Liver (tissue), 9 donors: ENCODE results near the gene PLCB1. TPM values are rescaled to one million over a fixed set of nuclear protein-coding genes. Genes with fewer than 3 reads are reported as not detected.

Source experiments
- DNase-seq: peaks from one replicate; pipeline ENCODE4 v3.0.0-alpha.2; 2017; ENCODE audit warnings: low spot score
- H3K27ac ChIP-seq, 2 donors: one replicate each; pipeline ENCODE4 v1.7.0; 2013; ENCODE audit warnings: inconsistent platforms in 2 of 2, low read length in 2 of 2, control low read depth in 1 of 2, low read depth in 1 of 2, mild to moderate bottlenecking in 1 of 2
- H3K27me3 ChIP-seq, 4 donors: one replicate each; pipeline versions ENCODE4 v1.6.1 to v1.7.0; 2013; ENCODE audit warnings: low read length in 3 of 4, inconsistent platforms in 1 of 4, mild to moderate bottlenecking in 1 of 4, moderate library complexity in 1 of 4; ENCODE audit not compliant: control insufficient read depth in 4 of 4, insufficient read depth in 4 of 4
- H3K36me3 ChIP-seq, 4 donors: one replicate each; pipeline versions ENCODE4 v1.6.1 to v1.7.0; 2013; ENCODE audit warnings: low read length in 3 of 4, mild to moderate bottlenecking in 3 of 4, low read depth in 1 of 4, moderate library complexity in 1 of 4; ENCODE audit not compliant: control insufficient read depth in 4 of 4, insufficient read depth in 3 of 4
- H3K4me1 ChIP-seq, 4 donors: one replicate each; pipeline versions ENCODE4 v1.6.1 to v1.7.0; 2013; ENCODE audit warnings: low read length in 3 of 4, mild to moderate bottlenecking in 3 of 4, moderate library complexity in 1 of 4; ENCODE audit not compliant: control insufficient read depth in 4 of 4, insufficient read depth in 4 of 4
- H3K4me3 ChIP-seq, 3 donors: one replicate each; pipeline versions ENCODE4 v1.6.1 to v1.7.0; 2013; ENCODE audit warnings: low read length in 3 of 3, control low read depth in 1 of 3, low read depth in 1 of 3, mild to moderate bottlenecking in 1 of 3
- H3K9ac ChIP-seq, 2 donors: one replicate each; pipeline ENCODE4 v1.7.0; 2013; ENCODE audit warnings: low read length in 2 of 2, mild to moderate bottlenecking in 2 of 2, moderate library complexity in 2 of 2, control low read depth in 1 of 2, low read depth in 1 of 2
- H3K9me3 ChIP-seq, 4 donors: one replicate each; pipeline versions ENCODE4 v1.6.1 to v1.7.0; 2013; ENCODE audit warnings: low read length in 3 of 4; ENCODE audit not compliant: control insufficient read depth in 4 of 4
- ATF3 ChIP-seq: IDR thresholded peaks from 2 replicates; pipeline ENCODE4 v1.6.1; 2016; ENCODE audit warnings: antibody characterized with exemption
- CTCF ChIP-seq: fragments of 150-350 bp; IDR thresholded peaks from 2 replicates; pipeline ENCODE4 v1.5.1; 2017; ENCODE audit warnings: improper control_type of control experiment, low read depth, low read length; ENCODE audit not compliant: missing input control
- EGR1 ChIP-seq, 2 donors: IDR thresholded peaks; 2 replicates each; pipeline ENCODE4 v1.6.1; 2016 to 2018; ENCODE audit warnings: antibody characterized with exemption in 2 of 2, low read depth in 2 of 2
- FOXA1 ChIP-seq: IDR thresholded peaks from 2 replicates; pipeline ENCODE4 v1.6.1; 2016; ENCODE audit warnings: antibody characterized with exemption
- FOXA2 ChIP-seq: IDR thresholded peaks from 2 replicates; pipeline ENCODE4 v1.6.1; 2016; ENCODE audit warnings: antibody characterized with exemption
- GABPA ChIP-seq, 2 donors: IDR thresholded peaks in 1 of 2; conservative IDR thresholded peaks in 1 of 2; 2 replicates each; pipeline ENCODE4 v1.6.1; 2016; ENCODE audit warnings: antibody characterized with exemption in 2 of 2, mild to moderate bottlenecking in 1 of 2, moderate library complexity in 1 of 2
- HNF4A ChIP-seq, 2 donors: conservative IDR thresholded peaks; 2 replicates each; pipeline ENCODE4 v1.6.1; 2016; ENCODE audit warnings: antibody characterized with exemption in 2 of 2, mild to moderate bottlenecking in 2 of 2
- HNF4G ChIP-seq: IDR thresholded peaks from 2 replicates; pipeline ENCODE4 v1.6.1; 2016; ENCODE audit warnings: antibody characterized with exemption
- JUND ChIP-seq, 2 donors: IDR thresholded peaks; 2 replicates each; pipeline ENCODE4 v1.6.1; 2016; ENCODE audit warnings: antibody characterized with exemption in 2 of 2
- MAX ChIP-seq: IDR thresholded peaks from 2 replicates; pipeline ENCODE4 v1.6.1; 2016; ENCODE audit warnings: antibody characterized with exemption
- NR2F2 ChIP-seq: IDR thresholded peaks from 2 replicates; pipeline ENCODE4 v1.6.1; 2016; ENCODE audit warnings: antibody characterized with exemption
- RAD21 ChIP-seq, 2 donors: IDR thresholded peaks; 2 replicates each; pipeline ENCODE4 v1.6.1; 2016; ENCODE audit warnings: antibody characterized with exemption in 2 of 2, mild to moderate bottlenecking in 2 of 2
- REST ChIP-seq: IDR thresholded peaks from 2 replicates; pipeline ENCODE4 v1.6.1; 2016; ENCODE audit warnings: antibody characterized with exemption, mild to moderate bottlenecking
- RXRA ChIP-seq, 2 donors: IDR thresholded peaks; 2 replicates each; pipeline ENCODE4 v1.6.1; 2017 to 2018; ENCODE audit warnings: antibody characterized with exemption in 2 of 2, mild to moderate bottlenecking in 1 of 2
- TAF1 ChIP-seq: conservative IDR thresholded peaks from 2 replicates; pipeline ENCODE4 v1.6.1; 2016; ENCODE audit warnings: antibody characterized with exemption, mild to moderate bottlenecking
- YY1 ChIP-seq: IDR thresholded peaks from 2 replicates; pipeline ENCODE4 v1.6.1; 2016; ENCODE audit warnings: antibody characterized with exemption, mild to moderate bottlenecking
- ZBTB33 ChIP-seq: IDR thresholded peaks from 2 replicates; pipeline ENCODE4 v1.6.1; 2016; ENCODE audit warnings: antibody characterized with exemption
- WGBS: extraction: QIAGEN DNeasy Blood & Tissue Kit; methylation state at CpG from one replicate; pipeline ENCODE4 v1.1.7; 2013; 5-methylcytosine and 5-hydroxymethylcytosine counted together
- polyA plus RNA-seq, 2 donors: library from polyadenylated mRNA; stranded (reverse) in 1 of 2; unstranded in 1 of 2; fragments of 200-250 nt in 1 of 2; fragments of >200 nt in 1 of 2; fragmentation: Nextera tagmentation in 1 of 2; extraction: Ambion mirVana in 1 of 2; gene quantifications; one replicate each; pipeline versions ENCODE4 v1.2.1 to v1.2.3, GENCODE V29; 2013 to 2015
- total RNA-seq, 2 donors: library from RNA; depleted of rRNA; stranded (reverse); fragments of >200 nt; gene quantifications; one replicate each; pipeline ENCODE4 v1.2.3, GENCODE V29; 2014
- donor health status: healthy.
- donor health status: healthy.
- donor health status: healthy.
- donor health status: healthy.
- donor health status: healthy.

Gene PLCB1
- total and polyA plus RNA-seq, 4 donors, result 3.7 to 13.5 (median 5.9) TPM

- TF ChIP-seq REST (no peak), RAD21 (IDR thresholded peaks at IDR 0.05) (no peak), ZBTB33 (no peak), EGR1 (IDR thresholded peaks at IDR 0.05; ENCODE audit: low read depth in 2 of 2) (no peak), NR2F2 (no peak), JUND (IDR thresholded peaks at IDR 0.05) (no peak)
Observed at GRCh38 chr20:8293750-8294149, 161.7 kb downstream of the PLCB1 start (continued).

GRCh38 chr20:8296536-8296935, 164.5 kb downstream of the PLCB1 start:
- DNase-seq, result no peak
- H3K9ac ChIP-seq, result no peak overlapping the region
- 61% methylated on average over 2 of the region's 2 CpGs for WGBS
- H3K36me3 ChIP-seq, result no peaks in the 10 kb centered on the region
- no peak overlapping the region for H3K4me3 ChIP-seq
- TF ChIP-seq CTCF (no peak), HNF4G (no peak), YY1 (no peak), EGR1 (IDR thresholded peaks at IDR 0.05; ENCODE audit: low read depth in 2 of 2) (no peak), JUND (IDR thresholded peaks at IDR 0.05) (no peak), FOXA2 (no peak), FOXA1 (no peak), MAX (no peak)
- H3K27me3 ChIP-seq, result no peaks in the 10 kb centered on the region
- no peak overlapping the region for H3K27ac ChIP-seq
- H3K4me1 ChIP-seq, result no peaks in the 10 kb centered on the region
- H3K9me3 ChIP-seq, result no peaks in the 10 kb centered on the region

GRCh38 chr20:8298426-8299043, 166.5 kb downstream of the PLCB1 start:
- no peak overlapping the region for H3K4me3 ChIP-seq
- no peaks in the 10 kb centered on the region for H3K4me1 ChIP-seq
- no peak overlapping the region for H3K27ac ChIP-seq
- 91% methylated on average over 1 of the region's 1 CpG for WGBS
- no peak overlapping the region for H3K9ac ChIP-seq
- H3K27me3 ChIP-seq, result no peaks in the 10 kb centered on the region
- no peaks in the 10 kb centered on the region for H3K36me3 ChIP-seq
- H3K9me3 ChIP-seq, result no peaks in the 10 kb centered on the region
- no peak for DNase-seq
- TF ChIP-seq ATF3, result no peak
- no peak for TF ChIP-seq YY1
- no peak for TF ChIP-seq CTCF
- no peak for TF ChIP-seq FOXA1
- TF ChIP-seq MAX, result no peak
- no peak for TF ChIP-seq NR2F2
- no peak for TF ChIP-seq HNF4G
- no peak for TF ChIP-seq EGR1 (IDR thresholded peaks at IDR 0.05; ENCODE audit: low read depth in 2 of 2)
- TF ChIP-seq GABPA (IDR thresholded peaks at IDR 0.05 in 1 of 2, conservative IDR thresholded peaks at IDR 0.05 in 1 of 2), result no peak
- TF ChIP-seq TAF1, result no peak
- TF ChIP-seq FOXA2, result no peak
- no peak for TF ChIP-seq RAD21 (IDR thresholded peaks at IDR 0.05)
- no peak for TF ChIP-seq JUND (IDR thresholded peaks at IDR 0.05)
- TF ChIP-seq RXRA (IDR thresholded peaks at IDR 0.05), result no peak
- no peak for TF ChIP-seq HNF4A (conservative IDR thresholded peaks at IDR 0.05)
